GM13977 (cell line): ENCODE measurements around the gene SLC37A1.

Experiments
- DNase-seq: peaks from one replicate; pipeline ENCODE4 v3.0.0; 2012; ENCODE audit warnings: low spot score
- in situ Hi-C: fragments of 300-500 bp; cut with MboI; formaldehyde crosslinking; loops from one replicate; pipeline ENCODE4 v1.12.0; 2022; ENCODE audit warnings: low sequenced_read_pairs, low pct_unique_long_range_greater_than_20kb, mixed read lengths, inconsistent platforms; ENCODE audit not compliant: unreplicated experiment
- TF ChIP-seq, protein P1 (sequence below): IDR thresholded peaks from 2 replicates; pipeline ENCODE4 v1.5.1; 2012; ENCODE audit warnings: mild to moderate bottlenecking, control low read depth; ENCODE audit not compliant: insufficient read depth; ENCODE audit errors: extremely low read depth, missing control alignments

The SLC37A1 gene

DNA sequence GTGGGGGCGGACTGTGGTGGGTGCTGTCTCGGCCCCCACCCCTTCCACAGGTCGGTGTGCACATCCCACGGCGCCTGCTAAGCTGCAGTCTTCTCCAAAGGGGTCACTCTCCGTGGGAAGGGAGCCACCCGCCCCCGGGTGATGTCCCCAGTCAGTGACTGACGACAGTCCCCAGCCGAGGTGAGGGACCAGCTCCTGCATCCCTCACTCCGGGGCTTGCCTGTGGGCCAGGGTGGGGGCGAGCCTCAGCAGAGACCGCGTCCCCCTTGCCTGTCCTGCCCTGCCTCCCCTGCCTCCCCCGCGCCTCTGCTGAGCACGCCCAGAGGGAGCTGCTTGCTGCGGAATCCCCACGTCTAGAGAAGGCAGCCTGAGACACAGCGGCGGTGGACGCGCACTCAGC, 103.8 kb downstream of the SLC37A1 start:
- no peak for DNase-seq
- TF ChIP-seq, protein P1, sequence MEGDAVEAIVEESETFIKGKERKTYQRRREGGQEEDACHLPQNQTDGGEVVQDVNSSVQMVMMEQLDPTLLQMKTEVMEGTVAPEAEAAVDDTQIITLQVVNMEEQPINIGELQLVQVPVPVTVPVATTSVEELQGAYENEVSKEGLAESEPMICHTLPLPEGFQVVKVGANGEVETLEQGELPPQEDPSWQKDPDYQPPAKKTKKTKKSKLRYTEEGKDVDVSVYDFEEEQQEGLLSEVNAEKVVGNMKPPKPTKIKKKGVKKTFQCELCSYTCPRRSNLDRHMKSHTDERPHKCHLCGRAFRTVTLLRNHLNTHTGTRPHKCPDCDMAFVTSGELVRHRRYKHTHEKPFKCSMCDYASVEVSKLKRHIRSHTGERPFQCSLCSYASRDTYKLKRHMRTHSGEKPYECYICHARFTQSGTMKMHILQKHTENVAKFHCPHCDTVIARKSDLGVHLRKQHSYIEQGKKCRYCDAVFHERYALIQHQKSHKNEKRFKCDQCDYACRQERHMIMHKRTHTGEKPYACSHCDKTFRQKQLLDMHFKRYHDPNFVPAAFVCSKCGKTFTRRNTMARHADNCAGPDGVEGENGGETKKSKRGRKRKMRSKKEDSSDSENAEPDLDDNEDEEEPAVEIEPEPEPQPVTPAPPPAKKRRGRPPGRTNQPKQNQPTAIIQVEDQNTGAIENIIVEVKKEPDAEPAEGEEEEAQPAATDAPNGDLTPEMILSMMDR = no peak
- in situ Hi-C loops = no loop called here

GRCh38 chr21:42618707-42619102, 105.1 kb downstream of the SLC37A1 start:
- in situ Hi-C loops = no loop called here
- DNase-seq = no peak
- TF ChIP-seq, protein P1 = no peak

DNA sequence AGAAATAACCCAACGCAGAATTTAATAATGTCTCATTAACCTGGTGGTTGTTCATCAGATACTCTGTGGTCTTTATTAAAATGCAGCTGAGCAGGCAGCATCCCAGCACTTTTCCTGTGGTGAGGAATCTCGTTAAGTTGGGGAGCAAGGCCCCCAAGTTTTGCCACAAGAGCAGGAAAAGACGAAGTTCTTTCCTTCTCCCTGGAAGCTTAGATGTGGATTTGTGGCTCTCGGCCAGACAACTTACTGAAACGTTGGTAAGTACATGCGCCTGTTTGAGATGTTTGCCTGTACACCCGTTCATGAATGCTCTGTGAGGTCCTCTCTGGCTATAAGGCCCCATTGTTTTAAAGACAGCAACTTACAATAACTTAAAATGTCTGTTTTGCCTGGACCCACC, 105.5 kb downstream of the SLC37A1 start:
- in situ Hi-C loops = no loop called here
- DNase-seq = no peak
- TF ChIP-seq, protein P1 = no peak

DNA sequence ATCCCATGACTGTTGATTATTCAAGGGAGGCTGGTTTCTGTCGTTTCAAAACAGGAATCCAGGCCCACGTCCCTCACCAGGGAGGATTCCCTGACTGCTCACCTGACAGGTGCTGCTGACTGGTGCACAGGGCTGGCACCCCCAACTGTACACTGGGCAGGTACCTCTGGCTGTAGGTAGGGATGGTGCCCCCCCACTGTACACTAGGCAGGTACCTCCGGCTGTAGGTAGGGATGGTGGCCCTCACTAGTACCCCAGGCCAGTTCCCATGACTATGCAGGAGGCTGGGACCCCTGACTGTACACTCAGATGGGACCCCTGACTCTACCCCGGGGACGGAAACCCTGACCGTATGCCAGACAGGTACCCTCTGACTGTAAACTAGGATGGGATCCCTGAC, 106.2 kb downstream of the SLC37A1 start:
- no peak for DNase-seq
- in situ Hi-C loops = no loop called here
- TF ChIP-seq, protein P1 = no peak

GRCh38 chr21:42621166-42621818, 107.6 kb downstream of the SLC37A1 start:
- in situ Hi-C loops = no loop called here
- TF ChIP-seq, protein P1 = no peak
- no peak for DNase-seq

GRCh38 chr21:42621819-42622177, 108.1 kb downstream of the SLC37A1 start:
- no peak for DNase-seq
- TF ChIP-seq, protein P1 = no peak
- in situ Hi-C loops = no loop called here
